A549 (cell line): ENCODE results near the gene TCAP.

ENCODE experiments used
- CTCF ChIP-seq: fragments of >200 bp; sonication (Bioruptor Twin); formaldehyde crosslinking; IDR thresholded peaks from 3 replicates; pipeline ENCODE4 v1.5.1; 2016
- EP300 ChIP-seq, 2 experiments: fragments of >200 bp; sonication (Bioruptor Twin); formaldehyde crosslinking; IDR thresholded peaks; 2 replicates in 1 of 2; 3 replicates in 1 of 2; pipeline ENCODE4 v1.6.1; 2016 to 2017
- FOSB ChIP-seq: fragments of 250-450 bp; sonication (Bioruptor Pico); IDR thresholded peaks from 2 replicates; pipeline ENCODE4 v1.5.0; 2020; ENCODE audit warnings: mild to moderate bottlenecking, moderate library complexity
- MAFK ChIP-seq: fragments of 450-650 bp; IDR thresholded peaks from 2 replicates; pipeline ENCODE4 v1.6.1; 2014; ENCODE audit not compliant: partially characterized antibody
- USF2 ChIP-seq: fragments of 450-650 bp; IDR thresholded peaks from 2 replicates; pipeline ENCODE4 v1.6.1; 2014; ENCODE audit warnings: antibody characterized with exemption

GRCh38 chr17:39664581-39665561, at the start of gene TCAP:
- TF ChIP-seq USF2 = no peak
- no peak for TF ChIP-seq CTCF
- TF ChIP-seq MAFK = no peak
- no peak for TF ChIP-seq FOSB
- TF ChIP-seq EP300 (IDR thresholded peaks at IDR 0.05) = no peak
